Mesothelial cell of epicardium (in vitro differentiated cells): ENCODE results near the gene GPR22. TPM values are rescaled to one million over a fixed set of nuclear protein-coding genes. Genes with fewer than 3 reads are reported as not detected.

Experiments used
- DNase-seq, 2 experiments: peaks; one replicate each; pipeline ENCODE4 v3.0.0; 2021; ENCODE audit warnings: low spot score in 2 of 2; ENCODE audit not compliant: unreplicated experiment in 2 of 2
- H3K27ac Mint-ChIP-seq: 2 replicates; pipeline ENCODE4 v1.8.0; 2021; ENCODE audit warnings: mixed read lengths
- H3K27me3 Mint-ChIP-seq: 2 replicates; pipeline ENCODE4 v1.8.0; 2021; ENCODE audit warnings: low read depth, mixed read lengths
- H3K36me3 Mint-ChIP-seq: 2 replicates; pipeline ENCODE4 v1.8.0; 2021; ENCODE audit warnings: mixed read lengths
- H3K4me1 Mint-ChIP-seq: 2 replicates; pipeline ENCODE4 v1.8.0; 2021; ENCODE audit warnings: mixed read lengths
- H3K4me3 Mint-ChIP-seq: 2 replicates; pipeline ENCODE4 v1.8.0; 2021; ENCODE audit warnings: mild to moderate bottlenecking, moderate library complexity, mixed read lengths
- H3K9me3 Mint-ChIP-seq: 2 replicates; pipeline ENCODE4 v1.8.0; 2021; ENCODE audit warnings: mixed read lengths
- total RNA-seq: library from RNA; stranded (reverse); gene quantifications from 3 replicates; pipeline ENCODE4 v1.2.1, GENCODE V29; 2021
- TF ChIP-seq, protein P1 (sequence below): fragments of 200-600 bp; sonication (generic); IDR thresholded peaks from one replicate; pipeline ENCODE4 v1.5.0; 2021; ENCODE audit warnings: antibody characterized with exemption; ENCODE audit not compliant: unreplicated experiment

GPR22 gene
- total RNA-seq, 1 donor from 2014 or later: not detected

DNA sequence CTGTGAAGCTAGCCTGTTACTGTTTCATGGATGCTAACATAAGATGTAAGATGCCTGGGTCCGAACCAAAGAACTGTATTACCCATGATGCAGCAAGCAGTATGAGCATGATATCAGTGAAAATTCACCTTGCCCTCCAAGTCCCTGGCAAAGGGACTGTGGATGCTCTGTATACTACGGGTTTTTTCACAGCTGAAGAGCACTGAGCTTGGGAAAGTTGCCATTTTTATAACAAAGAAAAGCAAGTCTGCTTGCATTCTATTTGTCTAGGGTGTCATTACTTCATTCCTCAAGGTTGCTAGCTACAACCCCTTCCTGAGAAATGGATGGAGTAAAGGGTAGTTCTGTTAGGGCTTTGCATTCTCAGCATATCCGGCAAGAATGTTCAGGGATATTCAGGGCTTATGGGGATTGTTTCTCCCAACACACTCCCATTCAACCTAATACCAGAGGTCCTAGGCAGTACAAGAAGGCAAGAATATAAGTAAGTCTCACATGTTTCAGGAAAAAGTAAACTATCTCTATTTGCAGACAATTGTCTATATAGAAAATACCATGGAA is 5.1 kb upstream of the GPR22 start:
- H3K36me3 Mint-ChIP-seq: no peaks in the 10 kb centered on the region
- TF ChIP-seq, protein P1, sequence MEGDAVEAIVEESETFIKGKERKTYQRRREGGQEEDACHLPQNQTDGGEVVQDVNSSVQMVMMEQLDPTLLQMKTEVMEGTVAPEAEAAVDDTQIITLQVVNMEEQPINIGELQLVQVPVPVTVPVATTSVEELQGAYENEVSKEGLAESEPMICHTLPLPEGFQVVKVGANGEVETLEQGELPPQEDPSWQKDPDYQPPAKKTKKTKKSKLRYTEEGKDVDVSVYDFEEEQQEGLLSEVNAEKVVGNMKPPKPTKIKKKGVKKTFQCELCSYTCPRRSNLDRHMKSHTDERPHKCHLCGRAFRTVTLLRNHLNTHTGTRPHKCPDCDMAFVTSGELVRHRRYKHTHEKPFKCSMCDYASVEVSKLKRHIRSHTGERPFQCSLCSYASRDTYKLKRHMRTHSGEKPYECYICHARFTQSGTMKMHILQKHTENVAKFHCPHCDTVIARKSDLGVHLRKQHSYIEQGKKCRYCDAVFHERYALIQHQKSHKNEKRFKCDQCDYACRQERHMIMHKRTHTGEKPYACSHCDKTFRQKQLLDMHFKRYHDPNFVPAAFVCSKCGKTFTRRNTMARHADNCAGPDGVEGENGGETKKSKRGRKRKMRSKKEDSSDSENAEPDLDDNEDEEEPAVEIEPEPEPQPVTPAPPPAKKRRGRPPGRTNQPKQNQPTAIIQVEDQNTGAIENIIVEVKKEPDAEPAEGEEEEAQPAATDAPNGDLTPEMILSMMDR: no peak
- H3K27ac Mint-ChIP-seq: no peak overlapping the region
- H3K4me1 Mint-ChIP-seq: no peaks in the 10 kb centered on the region
- H3K27me3 Mint-ChIP-seq: no peaks in the 10 kb centered on the region
- no peak for DNase-seq
- H3K4me3 Mint-ChIP-seq: no peak overlapping the region
- H3K9me3 Mint-ChIP-seq: no peaks in the 10 kb centered on the region

DNA sequence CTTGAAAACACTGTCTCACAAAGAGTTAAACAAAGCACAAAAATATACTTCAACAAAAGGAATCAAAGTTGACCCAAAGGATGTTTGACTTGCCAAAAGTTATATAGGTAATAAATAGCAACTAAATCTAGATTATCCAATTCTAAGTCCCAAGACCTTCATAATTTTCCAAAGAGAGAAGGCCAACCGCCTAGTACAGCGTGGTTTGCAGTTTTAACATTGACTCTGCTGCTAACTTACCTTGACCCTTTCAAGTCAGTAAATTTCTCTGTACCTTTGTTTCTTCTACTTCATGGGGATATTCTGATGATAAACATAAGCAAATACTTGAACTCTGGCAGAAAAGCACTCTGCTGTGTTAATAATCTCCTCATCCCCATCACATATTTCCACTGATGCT is 1.9 kb upstream of the GPR22 start:
- Mint-ChIP-seq H3K4me1 (peaks cover 6% of the 10 kb centered on the region), H3K9me3 (no peaks in the 10 kb centered on the region), H3K27ac (no peak overlapping the region), H3K27me3 (no peaks in the 10 kb centered on the region), H3K4me3 (no peak overlapping the region), H3K36me3 (no peaks in the 10 kb centered on the region)
- TF ChIP-seq, protein P1: no peak
- no peak for DNase-seq

DNA sequence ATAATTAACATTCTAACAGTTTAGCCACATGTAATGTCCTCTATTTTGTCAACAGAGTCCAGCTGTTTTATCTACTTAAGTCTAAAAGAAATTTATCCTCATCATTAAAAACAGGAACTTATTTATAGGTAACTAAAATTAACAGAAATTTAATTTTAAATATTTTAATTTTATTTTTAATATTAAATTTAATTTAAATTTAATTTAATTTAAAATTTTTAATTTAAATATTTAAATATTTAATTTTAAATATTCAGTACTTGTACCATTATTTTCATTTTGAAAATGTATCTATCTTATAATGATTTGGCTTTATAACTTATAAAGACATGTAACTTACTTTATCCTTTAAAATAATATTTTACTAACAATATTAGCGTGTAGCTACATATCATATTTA is 1.0 kb upstream of the GPR22 start:
- Mint-ChIP-seq H3K27ac (no peak overlapping the region), H3K4me3 (no peak overlapping the region), H3K4me1 (peaks cover 6% of the 10 kb centered on the region), H3K27me3 (no peaks in the 10 kb centered on the region), H3K36me3 (no peaks in the 10 kb centered on the region), H3K9me3 (no peaks in the 10 kb centered on the region)
- TF ChIP-seq, protein P1: no peak
- no peak for DNase-seq

- no peaks in the 10 kb centered on the region for H3K27me3 Mint-ChIP-seq
- peaks cover 6% of the 10 kb centered on the region for H3K4me1 Mint-ChIP-seq
- TF ChIP-seq, protein P1: no peak
- H3K4me3 Mint-ChIP-seq: no peak overlapping the region
- no peaks in the 10 kb centered on the region for H3K9me3 Mint-ChIP-seq
- DNase-seq: no peak
- H3K27ac Mint-ChIP-seq: no peak overlapping the region
- H3K36me3 Mint-ChIP-seq: no peaks in the 10 kb centered on the region
These were observed 1.6 kb downstream of the GPR22 start for GRCh38 chr7:107471292-107472070.

- Mint-ChIP-seq H3K27me3 (no peaks in the 10 kb centered on the region), H3K36me3 (no peaks in the 10 kb centered on the region), H3K4me3 (no peak overlapping the region), H3K27ac (no peak overlapping the region), H3K4me1 (peaks cover 6% of the 10 kb centered on the region), H3K9me3 (no peaks in the 10 kb centered on the region)
- TF ChIP-seq, protein P1: no peak
- no peak for DNase-seq
These were observed 2.3 kb downstream of the GPR22 start for GRCh38 chr7:107472116-107472515.
